ENCODE measurements around the gene TATDN3.

TATDN3 gene

DNA sequence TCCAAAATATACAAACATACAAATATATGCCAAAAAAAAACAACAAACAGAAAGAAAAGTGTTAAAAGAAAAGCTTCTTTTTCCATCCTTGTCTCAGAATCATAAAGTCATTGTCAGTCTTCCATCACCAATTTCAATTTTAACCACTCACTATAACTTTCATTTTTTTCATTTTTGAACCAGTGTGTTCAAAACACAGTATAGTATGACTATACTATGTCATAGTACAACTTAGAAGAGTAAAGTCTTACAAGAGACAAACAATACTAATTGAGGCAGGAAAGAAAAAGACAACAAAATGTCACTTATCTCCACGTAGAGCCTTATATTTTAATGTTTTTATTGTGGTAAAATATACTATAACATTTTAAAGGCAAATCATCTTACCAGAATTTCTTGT, 7.7 kb upstream of the TATDN3 start:
- TF ChIP-seq, protein P1, sequence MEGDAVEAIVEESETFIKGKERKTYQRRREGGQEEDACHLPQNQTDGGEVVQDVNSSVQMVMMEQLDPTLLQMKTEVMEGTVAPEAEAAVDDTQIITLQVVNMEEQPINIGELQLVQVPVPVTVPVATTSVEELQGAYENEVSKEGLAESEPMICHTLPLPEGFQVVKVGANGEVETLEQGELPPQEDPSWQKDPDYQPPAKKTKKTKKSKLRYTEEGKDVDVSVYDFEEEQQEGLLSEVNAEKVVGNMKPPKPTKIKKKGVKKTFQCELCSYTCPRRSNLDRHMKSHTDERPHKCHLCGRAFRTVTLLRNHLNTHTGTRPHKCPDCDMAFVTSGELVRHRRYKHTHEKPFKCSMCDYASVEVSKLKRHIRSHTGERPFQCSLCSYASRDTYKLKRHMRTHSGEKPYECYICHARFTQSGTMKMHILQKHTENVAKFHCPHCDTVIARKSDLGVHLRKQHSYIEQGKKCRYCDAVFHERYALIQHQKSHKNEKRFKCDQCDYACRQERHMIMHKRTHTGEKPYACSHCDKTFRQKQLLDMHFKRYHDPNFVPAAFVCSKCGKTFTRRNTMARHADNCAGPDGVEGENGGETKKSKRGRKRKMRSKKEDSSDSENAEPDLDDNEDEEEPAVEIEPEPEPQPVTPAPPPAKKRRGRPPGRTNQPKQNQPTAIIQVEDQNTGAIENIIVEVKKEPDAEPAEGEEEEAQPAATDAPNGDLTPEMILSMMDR (IDR thresholded peaks at IDR 0.05; ENCODE audit: low read depth, low read length): no peak
- no peak overlapping the region for H3K4me3 ChIP-seq (ENCODE audit: low read depth, low read length)
- DNase-seq (ENCODE audit: low read depth, low spot score): no peak
- in situ Hi-C loops (cut with HindIII; ENCODE audit: low sequenced_read_pairs): no loop called here

DNA sequence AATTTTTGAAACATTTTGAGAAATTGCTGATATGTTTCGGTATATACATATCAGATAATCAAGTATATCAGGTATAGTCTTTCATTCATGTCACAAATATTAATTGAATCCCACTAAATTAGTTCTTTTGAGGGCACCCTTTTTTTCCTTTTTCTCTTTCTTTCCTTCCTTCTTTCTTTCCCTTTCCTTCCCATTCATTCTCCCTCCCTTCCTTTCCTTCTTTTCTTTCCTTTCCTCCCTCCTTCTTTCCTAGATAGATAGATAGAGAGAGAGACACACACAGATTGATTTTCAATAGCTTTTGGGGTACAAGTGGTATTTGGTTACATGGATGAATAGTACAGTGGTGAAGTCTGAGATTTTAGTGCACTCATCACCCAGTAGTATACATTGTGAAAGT, 5.8 kb upstream of the TATDN3 start:
- in situ Hi-C loops (cut with HindIII; ENCODE audit: low sequenced_read_pairs): no loop called here

DNA sequence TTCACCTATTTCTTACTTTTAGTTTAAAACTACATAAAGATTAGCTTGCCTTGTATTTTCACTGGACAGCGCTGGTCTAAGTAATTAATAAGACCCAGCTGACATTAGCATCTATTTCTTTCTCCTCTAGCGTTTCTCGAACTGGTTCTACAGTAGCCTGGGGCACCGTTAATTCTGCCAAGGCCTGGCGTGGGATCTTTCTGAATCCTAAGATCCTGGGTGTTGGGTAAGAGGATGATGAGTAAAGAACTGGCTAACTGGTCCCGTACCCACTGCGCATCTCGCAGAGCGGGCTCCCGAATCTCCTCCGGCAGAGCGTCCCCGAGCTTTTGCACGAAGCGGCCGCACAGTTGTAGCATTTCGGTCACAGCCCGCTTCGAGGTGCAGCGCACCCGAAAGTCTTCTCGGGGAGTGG, 426 bp upstream of the TATDN3 start:
- in situ Hi-C loops (cut with HindIII; ENCODE audit: low sequenced_read_pairs): no loop called here
- H3K4me3 ChIP-seq (ENCODE audit: low read depth, low read length): peak overlapping the region; percentile 98
- TF ChIP-seq, protein P1 (IDR thresholded peaks at IDR 0.05; ENCODE audit: low read depth, low read length): no peak
- no peak for DNase-seq (ENCODE audit: low read depth, low spot score)

More for the DNA sequence above, 5.8 kb upstream of the TATDN3 start:
- TF ChIP-seq, protein P1 (IDR thresholded peaks at IDR 0.05; ENCODE audit: low read depth, low read length): no peak
- DNase-seq (ENCODE audit: low read depth, low spot score): no peak
- H3K4me3 ChIP-seq (ENCODE audit: low read depth, low read length): no peak overlapping the region

DNA sequence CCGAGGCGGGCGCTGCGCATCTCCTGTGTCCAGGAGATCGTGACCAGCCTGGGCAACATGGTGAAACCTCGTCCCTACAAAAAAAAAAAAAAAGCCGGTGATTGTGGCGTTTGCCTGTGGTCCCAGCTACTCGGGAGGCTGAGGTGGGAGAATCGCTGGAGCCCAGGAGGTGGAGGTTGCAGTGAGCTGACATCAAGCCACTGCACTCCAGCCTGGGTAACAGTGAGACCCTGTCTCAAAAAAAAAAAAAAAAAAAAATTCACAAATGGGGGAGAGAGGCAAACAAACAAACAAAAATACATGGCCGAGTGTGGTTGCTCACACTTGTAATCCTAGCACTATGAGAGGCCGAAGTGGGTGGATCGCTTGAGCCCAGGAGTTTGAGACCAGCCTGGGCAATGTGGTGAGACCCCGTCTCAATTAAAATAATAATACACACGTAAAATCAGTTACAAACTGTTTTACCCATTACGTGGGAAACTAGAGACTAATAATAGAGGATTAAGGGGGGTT, 758 bp downstream of the TATDN3 start:
- in situ Hi-C loops (cut with HindIII; ENCODE audit: low sequenced_read_pairs): no loop called here
- no peak for DNase-seq (ENCODE audit: low read depth, low spot score)
- H3K4me3 ChIP-seq (ENCODE audit: low read depth, low read length): peak overlapping the region; percentile 98
- TF ChIP-seq, protein P1 (IDR thresholded peaks at IDR 0.05; ENCODE audit: low read depth, low read length): no peak

DNA sequence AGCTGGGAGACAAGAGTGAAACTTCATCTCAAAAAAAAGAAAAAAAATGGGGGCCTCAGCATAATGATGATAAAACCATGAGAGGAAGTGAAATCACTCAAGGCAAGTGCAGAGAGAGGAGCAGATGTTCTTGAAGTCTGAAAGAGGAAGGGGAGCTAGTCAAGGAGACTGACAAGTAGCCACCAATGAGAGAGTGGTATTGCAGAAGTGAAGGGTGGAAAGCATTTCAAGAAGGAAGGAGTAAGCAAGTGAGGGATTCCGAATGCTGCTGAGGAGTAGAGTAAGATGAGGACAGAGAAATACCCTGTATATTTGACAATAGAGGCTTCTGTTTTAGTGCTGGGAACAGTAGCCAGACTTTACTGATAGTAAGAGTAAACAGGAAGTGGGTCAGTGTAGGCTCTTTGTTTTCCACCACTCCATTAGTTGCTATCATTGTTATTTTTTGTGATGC, 2.9 kb downstream of the TATDN3 start:
- H3K4me3 ChIP-seq (ENCODE audit: low read depth, low read length): no peak overlapping the region
- DNase-seq (ENCODE audit: low read depth, low spot score): no peak
- in situ Hi-C loops (cut with HindIII; ENCODE audit: low sequenced_read_pairs): no loop called here
- TF ChIP-seq, protein P1 (IDR thresholded peaks at IDR 0.05; ENCODE audit: low read depth, low read length): no peak

DNA sequence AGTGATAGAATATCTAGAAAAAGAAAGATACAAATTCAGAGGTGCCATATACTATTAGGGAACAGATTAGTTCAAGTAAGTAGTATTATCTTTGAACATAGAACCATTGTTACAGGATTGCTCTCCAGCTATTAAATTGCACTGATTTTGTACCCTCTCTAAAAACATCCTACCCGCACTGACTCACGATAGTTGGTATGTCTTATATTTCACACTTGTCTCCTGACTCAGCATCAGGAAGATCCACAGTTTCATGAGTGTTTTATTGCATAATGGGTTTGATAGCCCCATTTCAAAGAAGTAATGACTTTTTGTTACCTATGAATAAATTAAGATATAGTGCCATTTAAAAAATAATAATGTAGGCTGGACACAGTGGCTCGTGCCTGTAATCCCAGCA, 6.0 kb downstream of the TATDN3 start:
- TF ChIP-seq, protein P1 (IDR thresholded peaks at IDR 0.05; ENCODE audit: low read depth, low read length): no peak
- no peak overlapping the region for H3K4me3 ChIP-seq (ENCODE audit: low read depth, low read length)
- in situ Hi-C loops (cut with HindIII; ENCODE audit: low sequenced_read_pairs): no loop called here
- DNase-seq (ENCODE audit: low read depth, low spot score): no peak

DNA sequence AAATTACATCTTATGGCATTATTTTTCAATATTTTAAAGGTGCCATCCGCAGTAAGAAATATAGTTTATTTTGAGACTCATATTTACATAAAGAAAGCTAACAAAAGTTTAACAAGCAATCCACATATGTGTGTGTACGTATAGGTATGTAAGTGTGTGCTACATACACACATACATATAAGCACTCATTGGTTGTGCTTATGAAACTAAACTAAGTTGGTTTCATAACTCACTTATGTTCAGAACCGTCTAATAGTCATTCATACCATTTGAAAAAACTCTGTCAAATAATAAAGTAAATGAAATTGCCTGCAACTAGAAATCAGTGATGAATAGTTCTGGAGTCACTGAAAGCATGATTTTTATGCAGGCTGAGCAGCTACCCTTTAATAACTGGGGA, 14.1 kb downstream of the TATDN3 start:
- TF ChIP-seq, protein P1 (IDR thresholded peaks at IDR 0.05; ENCODE audit: low read depth, low read length): no peak
- no peak overlapping the region for H3K4me3 ChIP-seq (ENCODE audit: low read depth, low read length)
- no peak for DNase-seq (ENCODE audit: low read depth, low spot score)
- in situ Hi-C loops (cut with HindIII; ENCODE audit: low sequenced_read_pairs): no loop called here

Data from astrocyte of the spinal cord (primary cell).